T47D (cell line): ENCODE results near the gene KCNS1.

ENCODE experiments used
- DNase-seq, 2 experiments: peaks; one replicate each; pipeline versions ENCODE4 v3.0.0 to v3.0.0-alpha.2; 2011 to 2012; ENCODE audit warnings: low read depth in 1 of 2, low spot score in 1 of 2
- JUND ChIP-seq: IDR thresholded peaks from 2 replicates; pipeline ENCODE4 v1.6.1; 2012; ENCODE audit warnings: low read depth
- in situ Hi-C: cut with HindIII; loops from 2 replicates; pipeline ENCODE4 v1.10.0; 2016; ENCODE audit warnings: low sequenced_read_pairs, low pct_unique_long_range_greater_than_20kb

Gene KCNS1

DNA sequence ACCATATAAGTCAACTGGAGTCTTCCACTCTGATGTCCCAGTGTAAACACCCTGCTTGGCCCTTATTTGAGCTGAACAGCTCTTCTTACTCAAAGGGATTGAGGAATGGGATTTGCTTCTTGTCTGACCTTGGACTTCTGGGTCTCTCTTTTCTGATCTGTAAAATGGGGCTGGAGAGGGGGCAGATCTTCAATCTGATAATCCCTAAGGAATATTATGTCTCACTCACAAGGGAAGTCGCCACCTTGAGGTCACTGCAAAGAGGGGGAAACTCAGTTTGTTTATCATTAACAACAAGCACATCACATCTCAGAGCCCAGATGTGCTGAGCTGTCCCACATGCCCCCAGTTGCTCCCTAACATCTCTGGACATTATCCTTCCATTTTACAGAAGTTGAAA is 15.1 kb downstream of the KCNS1 start:
- in situ Hi-C loops, result no loop called here
- no peak for DNase-seq
- no peak for TF ChIP-seq JUND

DNA sequence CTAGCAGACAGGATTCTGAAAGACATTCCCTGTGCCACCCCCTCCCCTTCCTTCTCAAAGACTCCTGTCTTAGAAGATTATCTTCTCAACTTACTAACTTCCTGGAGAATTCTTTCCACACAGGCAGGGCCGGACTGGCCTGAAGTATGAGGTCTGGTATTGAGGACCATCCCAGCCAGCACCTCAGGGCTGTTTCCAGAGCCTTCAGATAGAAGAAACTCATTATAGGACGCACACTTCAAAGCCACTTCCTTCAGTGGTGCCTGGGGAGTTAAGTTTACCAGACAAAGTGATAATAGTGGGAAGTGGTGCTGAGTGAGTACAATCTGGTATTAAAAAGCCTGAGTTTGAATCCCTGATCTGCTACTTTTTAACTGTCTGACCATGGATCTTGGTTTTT is 15.6 kb downstream of the KCNS1 start:
- no peak for DNase-seq
- in situ Hi-C loops, result no loop called here
- TF ChIP-seq JUND, result no peak

DNA sequence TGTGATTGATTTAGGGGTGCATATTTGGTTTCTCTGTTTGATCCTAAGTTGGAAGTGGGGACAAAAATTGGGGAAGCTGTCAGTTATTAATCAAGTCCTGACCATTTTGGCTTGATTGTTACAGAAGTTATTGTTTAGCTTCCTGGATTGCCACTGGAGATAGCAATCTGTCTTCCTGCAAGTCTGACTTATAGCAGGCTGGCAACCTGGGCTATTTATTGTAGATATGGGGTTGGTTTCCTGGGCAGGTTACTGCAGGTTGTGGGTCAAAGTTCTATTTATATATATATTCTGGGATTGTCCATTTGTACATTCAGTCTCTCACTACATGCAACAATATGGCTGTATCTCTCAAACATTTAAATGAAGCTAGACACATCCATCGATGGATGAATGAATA is 17.8 kb downstream of the KCNS1 start:
- in situ Hi-C loops, result no loop called here
- no peak for TF ChIP-seq JUND
- no peak for DNase-seq

DNA sequence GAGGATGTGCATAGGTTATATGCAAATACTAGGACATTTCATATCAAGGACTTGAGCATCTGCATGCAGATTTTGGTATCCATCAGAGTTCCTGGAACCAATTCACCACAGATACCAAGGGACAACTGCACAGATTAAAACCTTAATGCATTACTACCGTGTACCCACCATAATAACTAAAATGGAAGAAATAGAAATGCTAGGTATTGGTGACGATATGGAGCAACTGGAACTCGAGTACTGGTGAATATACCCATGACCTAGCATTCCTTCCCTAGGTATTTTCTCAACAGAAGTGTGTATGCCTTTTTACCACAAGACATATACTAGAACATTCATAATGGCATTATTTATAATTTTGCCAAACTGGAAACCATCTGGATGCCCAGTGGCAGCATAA is 18.5 kb downstream of the KCNS1 start:
- in situ Hi-C loops, result no loop called here
- no peak for DNase-seq
- no peak for TF ChIP-seq JUND

DNA sequence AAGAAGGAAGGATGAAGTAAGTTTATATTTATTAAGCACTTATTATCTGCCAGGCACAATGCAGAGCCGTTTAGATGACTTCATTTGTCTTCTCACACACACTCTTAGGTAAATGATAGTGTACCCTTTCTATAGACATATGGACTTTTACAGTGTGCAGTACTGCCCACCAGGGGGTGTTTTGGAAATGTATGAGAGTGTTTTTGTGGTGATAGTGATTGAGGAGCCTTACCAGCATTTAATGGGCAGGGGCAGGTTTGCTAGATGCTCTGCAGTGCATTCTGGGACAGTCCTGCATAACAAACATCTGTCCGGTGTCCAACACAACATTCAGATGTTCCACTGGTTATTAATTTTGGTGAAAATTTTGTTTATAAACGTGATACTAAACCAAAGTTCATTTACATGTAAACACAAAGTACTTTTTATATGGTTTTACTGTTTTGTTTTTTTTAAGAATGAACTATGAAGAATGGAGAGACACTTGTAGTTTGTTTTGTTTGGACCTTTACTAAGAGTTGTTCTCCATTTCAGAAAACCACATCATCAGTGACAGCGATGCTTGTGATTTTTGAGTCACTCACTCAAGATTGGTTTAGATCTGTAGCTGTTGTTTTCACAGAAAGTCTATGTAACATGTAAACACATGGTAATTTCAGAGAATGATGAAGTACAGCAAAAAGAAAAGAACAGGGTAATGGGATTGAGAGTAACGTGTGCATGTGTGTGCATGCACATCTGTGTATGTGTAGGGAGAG is 19.9 kb downstream of the KCNS1 start:
- in situ Hi-C loops, result no loop called here
- DNase-seq, result peak in 1 of 2 experiments; percentile 52
- no peak for TF ChIP-seq JUND

DNA sequence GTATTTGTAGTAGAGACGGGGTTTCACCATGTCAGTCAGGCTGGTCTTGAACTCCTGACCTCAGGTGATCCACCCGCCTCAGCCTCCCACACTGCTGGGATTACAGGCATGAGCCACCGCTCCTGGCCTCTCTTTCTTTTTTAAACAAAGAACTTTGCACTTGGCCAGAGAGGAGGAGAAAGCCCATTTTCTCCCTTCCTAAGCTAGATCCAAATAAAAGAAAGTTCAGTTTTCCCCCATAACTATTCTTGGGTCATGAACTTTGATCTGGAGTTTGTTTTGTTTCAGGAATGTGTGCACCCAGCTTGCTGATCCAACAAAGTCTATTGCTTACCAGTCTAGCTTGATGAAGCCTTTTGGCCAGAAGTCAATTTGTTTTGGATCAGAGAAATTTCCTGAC is 23.4 kb downstream of the KCNS1 start:
- no peak for DNase-seq
- TF ChIP-seq JUND, result no peak
- in situ Hi-C loops, result no loop called here

DNA sequence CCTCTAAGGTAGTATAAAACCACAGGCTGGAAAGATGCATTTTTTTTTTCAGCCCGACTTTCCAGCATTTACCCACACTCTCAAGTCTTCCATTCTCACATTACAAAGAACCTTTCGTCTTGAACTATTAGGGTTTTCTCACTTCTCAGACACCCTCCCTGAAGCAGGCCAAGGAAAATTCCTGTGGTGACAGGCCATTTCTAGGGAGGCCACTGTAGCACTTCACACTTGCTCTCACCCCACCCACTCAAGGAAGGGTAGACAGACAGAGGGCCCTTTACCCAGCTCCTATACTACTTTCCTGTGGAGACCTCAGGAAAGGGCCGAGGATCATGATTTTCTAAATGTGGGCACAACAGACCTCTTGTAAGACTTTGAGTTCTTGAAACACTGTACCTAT is 27.7 kb downstream of the KCNS1 start:
- DNase-seq, result no peak
- no peak for TF ChIP-seq JUND
- in situ Hi-C loops, result no loop called here

DNA sequence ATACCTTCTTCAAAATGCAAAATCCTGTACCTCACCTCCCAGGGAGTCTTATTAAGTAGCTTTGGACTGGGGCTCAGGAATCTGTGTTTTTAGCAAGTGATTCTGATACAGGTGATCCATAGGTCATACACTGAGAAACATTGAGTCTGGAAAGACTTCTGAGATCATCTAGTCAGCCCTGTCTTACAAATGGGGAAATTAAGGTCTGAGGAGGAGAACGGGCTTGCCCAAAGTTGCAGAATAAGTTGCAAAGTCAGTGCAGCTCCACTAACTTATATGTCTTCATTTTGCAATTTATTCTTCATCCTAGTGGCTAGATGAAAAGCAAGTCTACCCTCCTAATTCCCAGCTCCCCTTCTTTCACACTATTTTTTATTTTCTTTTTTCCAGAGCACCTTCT is 28.9 kb downstream of the KCNS1 start:
- no peak for DNase-seq
- in situ Hi-C loops, result no loop called here
- TF ChIP-seq JUND, result no peak

DNA sequence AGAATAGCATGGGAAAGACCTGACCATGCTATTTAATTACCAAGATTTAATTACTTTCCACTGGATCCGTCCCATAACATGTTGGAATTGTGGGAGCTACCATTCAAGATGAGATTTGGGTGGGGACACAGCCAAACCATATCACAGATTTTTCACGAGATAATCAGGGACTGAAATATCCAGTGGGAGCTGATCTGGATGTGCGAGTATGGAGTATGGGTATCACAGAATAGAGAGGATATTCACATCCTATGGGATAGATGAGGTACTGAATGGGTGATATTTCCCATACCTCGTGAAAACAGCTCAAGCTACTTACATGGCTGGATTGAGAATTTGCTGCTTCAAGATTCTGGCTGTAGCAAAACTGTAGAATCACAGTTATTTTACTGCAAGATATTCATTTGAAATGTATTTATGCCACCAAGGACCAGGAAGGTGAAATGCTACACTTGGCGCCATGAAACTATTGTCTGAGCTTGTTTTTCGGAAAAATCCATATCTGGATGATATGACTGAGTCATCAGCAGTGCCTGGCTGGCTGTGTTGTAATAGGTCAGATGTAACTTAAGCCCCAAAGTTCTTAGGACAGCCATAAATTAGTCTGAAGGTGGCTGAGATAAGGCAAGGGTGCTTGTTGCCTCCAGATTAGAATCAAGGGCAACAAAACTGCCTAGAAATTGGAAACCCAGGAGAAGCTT is 29.8 kb downstream of the KCNS1 start:
- no peak for DNase-seq
- in situ Hi-C loops, result no loop called here
- no peak for TF ChIP-seq JUND

DNA sequence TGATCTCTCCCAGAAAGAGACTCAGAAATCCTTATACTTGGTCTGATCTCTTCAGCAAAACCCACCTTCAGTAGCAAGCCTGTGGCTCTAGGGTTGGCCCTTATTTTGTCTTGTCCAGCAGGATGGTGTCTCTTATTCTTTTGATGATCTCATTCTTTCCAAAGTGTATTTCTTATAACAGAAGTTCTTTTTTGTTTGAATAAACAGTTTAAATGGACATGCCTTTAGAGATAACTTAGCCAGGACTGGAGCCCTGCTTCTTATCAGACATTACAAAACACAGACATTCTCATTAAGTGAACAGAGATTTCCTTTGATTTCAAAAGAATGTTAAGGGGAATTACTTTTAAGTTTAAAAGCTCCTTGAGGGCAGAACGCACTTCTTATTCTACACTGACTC is 31.7 kb downstream of the KCNS1 start:
- DNase-seq, result no peak
- in situ Hi-C loops, result no loop called here
- TF ChIP-seq JUND, result no peak

DNA sequence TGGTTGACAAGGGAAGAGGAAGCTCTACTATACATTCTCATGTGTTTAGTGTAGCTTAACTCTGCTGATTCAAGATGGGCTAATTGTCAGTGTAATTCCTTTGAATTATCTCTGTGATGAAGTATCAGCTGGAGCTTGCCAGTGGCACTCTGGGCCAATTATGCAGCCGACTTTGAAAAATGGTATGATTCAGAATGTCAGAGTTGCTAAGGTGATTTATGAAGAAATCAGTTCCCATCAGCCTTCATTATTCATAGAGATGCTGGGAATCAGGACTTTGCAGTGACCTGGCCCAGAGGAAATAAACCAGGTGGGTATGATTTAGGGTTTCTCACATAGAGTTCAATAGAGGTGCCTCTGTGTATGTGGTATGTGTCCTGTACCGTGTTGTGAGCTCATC is 33.4 kb downstream of the KCNS1 start:
- no peak for DNase-seq
- TF ChIP-seq JUND, result no peak
- in situ Hi-C loops, result no loop called here

DNA sequence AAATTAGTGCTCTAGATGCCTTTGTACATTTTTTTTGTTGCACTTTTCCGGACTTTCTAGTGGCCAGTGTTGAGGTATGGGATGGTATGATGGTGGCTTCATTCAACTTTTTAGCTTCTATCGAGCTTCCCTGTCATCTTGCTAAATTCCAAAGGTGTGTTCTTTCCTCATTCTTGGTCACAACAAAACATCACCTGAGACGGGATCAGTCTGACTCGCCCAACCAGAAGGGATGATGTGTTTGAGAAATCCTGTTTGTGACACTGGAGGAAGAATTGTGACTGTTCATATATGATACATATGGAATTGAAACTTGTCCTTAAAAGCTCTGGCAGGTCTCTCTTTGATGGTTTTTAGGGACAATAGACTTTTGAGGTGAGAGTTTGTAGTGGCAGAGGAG is 33.8 kb downstream of the KCNS1 start:
- peak in 1 of 2 experiments; percentile 15 for DNase-seq
- TF ChIP-seq JUND, result no peak
- in situ Hi-C loops, result no loop called here

DNA sequence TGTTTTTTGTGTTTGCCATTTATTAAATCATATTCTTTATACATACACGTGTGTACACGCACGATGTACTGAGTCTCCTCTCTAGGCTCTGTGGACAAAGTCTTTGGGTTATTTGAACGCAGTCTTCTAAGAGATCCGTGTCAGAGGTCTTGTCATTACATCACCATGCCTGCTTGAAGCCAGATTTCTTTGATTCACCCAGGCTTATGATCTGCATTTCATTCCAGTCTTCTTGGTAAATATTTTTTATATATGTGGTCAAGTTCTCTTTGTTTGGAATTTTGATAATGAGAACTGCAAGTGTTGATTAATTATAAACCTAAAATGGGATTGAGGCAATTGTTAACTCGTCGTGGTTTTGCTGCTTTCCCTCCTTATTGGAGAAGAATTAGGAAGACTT is 34.6 kb downstream of the KCNS1 start:
- no peak for DNase-seq
- no peak for TF ChIP-seq JUND
- in situ Hi-C loops, result no loop called here
